Astrocyte (in vitro differentiated cells and primary cell): ENCODE data around the gene KRTAP5-8. TPM values are rescaled to one million over a fixed set of nuclear protein-coding genes. Genes with fewer than 3 reads are reported as not detected.
A peak's percentile ranks its signal among the peaks of the same experiment; 100 is the strongest.

Experiments used
- DNase-seq: peaks from one replicate; pipeline ENCODE4 v3.0.0-alpha.2; 2010; ENCODE audit warnings: low read depth
- FAIRE-seq: peaks from 2 replicates; lab custom pipeline; 2011; peaks lifted over from hg19 to GRCh38; lab: Jason Lieb, UNC
- H2AFZ ChIP-seq: 2 replicates; pipeline ENCODE4 v1.6.0; 2012; ENCODE audit warnings: low read depth, low read length, inconsistent platforms
- H3K27ac ChIP-seq: 2 replicates; pipeline ENCODE4 v1.5.1; 2011; ENCODE audit warnings: low read depth, low read length, inconsistent platforms
- H3K27me3 ChIP-seq: 2 replicates; pipeline ENCODE4 v1.6.0; 2011; ENCODE audit warnings: low read length, inconsistent platforms; ENCODE audit not compliant: insufficient read depth
- H3K36me3 ChIP-seq: 2 replicates; pipeline ENCODE4 v1.5.1; 2011; ENCODE audit warnings: low read length, inconsistent platforms; ENCODE audit not compliant: insufficient read depth
- H3K4me1 ChIP-seq: 2 replicates; pipeline ENCODE4 v1.5.1; 2011; ENCODE audit warnings: low read length, inconsistent platforms; ENCODE audit not compliant: insufficient read depth
- H3K4me2 ChIP-seq: 2 replicates; pipeline ENCODE4 v1.6.0; 2012; ENCODE audit warnings: low read length, inconsistent platforms
- H3K4me3 ChIP-seq: 2 replicates; pipeline ENCODE4 v1.5.1; 2011; ENCODE audit warnings: low read depth, mild to moderate bottlenecking, low read length, inconsistent platforms; ENCODE audit not compliant: insufficient read depth
- H3K79me2 ChIP-seq: 2 replicates; pipeline ENCODE4 v1.6.0; 2012; ENCODE audit warnings: mild to moderate bottlenecking, low read length, inconsistent platforms; ENCODE audit not compliant: insufficient read depth
- H3K9ac ChIP-seq: 2 replicates; pipeline ENCODE4 v1.6.0; 2012; ENCODE audit warnings: mild to moderate bottlenecking, low read length, inconsistent platforms
- H3K9me3 ChIP-seq: 2 replicates; pipeline ENCODE4 v1.5.1; 2012; ENCODE audit warnings: low read depth, mild to moderate bottlenecking, low read length, inconsistent platforms; ENCODE audit not compliant: insufficient read depth
- H4K20me1 ChIP-seq: 2 replicates; pipeline ENCODE4 v1.6.0; 2012; ENCODE audit warnings: low read length, inconsistent platforms; ENCODE audit not compliant: insufficient read depth
- H3K27ac Mint-ChIP-seq: one replicate; pipeline ENCODE4 v1.8.0; 2021; ENCODE audit warnings: mild to moderate bottlenecking, mixed read lengths; ENCODE audit not compliant: unreplicated experiment
- H3K27me3 Mint-ChIP-seq: one replicate; pipeline ENCODE4 v1.8.0; 2021; ENCODE audit warnings: low read depth, mixed read lengths; ENCODE audit not compliant: unreplicated experiment
- H3K36me3 Mint-ChIP-seq: one replicate; pipeline ENCODE4 v1.8.0; 2021; ENCODE audit warnings: low read depth, mixed read lengths; ENCODE audit not compliant: unreplicated experiment
- H3K4me1 Mint-ChIP-seq: one replicate; pipeline ENCODE4 v1.8.0; 2021; ENCODE audit warnings: low read depth, mixed read lengths; ENCODE audit not compliant: unreplicated experiment
- H3K4me3 Mint-ChIP-seq: one replicate; pipeline ENCODE4 v1.8.0; 2021; ENCODE audit warnings: mild to moderate bottlenecking, moderate library complexity, mixed read lengths; ENCODE audit not compliant: unreplicated experiment
- H3K9me3 Mint-ChIP-seq: one replicate; pipeline ENCODE4 v1.8.0; 2021; ENCODE audit warnings: mild to moderate bottlenecking, mixed read lengths; ENCODE audit not compliant: unreplicated experiment
- CTCF ChIP-seq: IDR thresholded peaks from 2 replicates; pipeline ENCODE4 v1.5.1; 2011; ENCODE audit warnings: low read depth, mild to moderate bottlenecking, inconsistent platforms, low read length, moderate library complexity; ENCODE audit not compliant: insufficient read depth
- EZH2 ChIP-seq: IDR thresholded peaks from 2 replicates; pipeline ENCODE4 v1.6.1; 2012; ENCODE audit warnings: mild to moderate bottlenecking, low read length, inconsistent platforms; ENCODE audit not compliant: insufficient read depth
- total RNA-seq: library from RNA; stranded (reverse); gene quantifications from 2 replicates; pipeline ENCODE4 v1.2.1, GENCODE V29; 2021

Gene KRTAP5-8
- total RNA-seq, 1 donor from 2014 or later = not detected

- H3K4me3 ChIP-seq = no peak overlapping the region
- no peaks in the 10 kb centered on the region for H3K27me3 Mint-ChIP-seq
- peaks cover 47% of the 10 kb centered on the region for H3K36me3 Mint-ChIP-seq
Measured at GRCh38 chr11:71498091-71498490, 39.7 kb upstream of the KRTAP5-8 start.

GRCh38 chr11:71499125-71499524 lies 38.7 kb upstream of the KRTAP5-8 start:
- FAIRE-seq (no peak), DNase-seq (peak; percentile 37)
- Histone ChIP-seq H3K27me3 (no peaks in the 10 kb centered on the region), H3K79me2 (no peaks in the 10 kb centered on the region), H4K20me1 (no peaks in the 10 kb centered on the region), H3K36me3 (peaks cover 15% of the 10 kb centered on the region), H3K4me3 (no peak overlapping the region), H3K9ac (no peak overlapping the region), H3K27ac (peak overlapping the region; percentile 11), H3K9me3 (no peaks in the 10 kb centered on the region), H3K4me2 (no peak overlapping the region), H3K4me1 (no peaks in the 10 kb centered on the region), H2AFZ (no peak overlapping the region)
- Mint-ChIP-seq H3K27me3 (no peaks in the 10 kb centered on the region), H3K4me1 (no peaks in the 10 kb centered on the region), H3K4me3 (no peak overlapping the region), H3K27ac (no peak overlapping the region), H3K36me3 (peaks cover 45% of the 10 kb centered on the region), H3K9me3 (peaks cover 2% of the 10 kb centered on the region)
- TF ChIP-seq CTCF = no peak
- TF ChIP-seq EZH2 = no peak

More at GRCh38 chr11:71498091-71498490, 39.7 kb upstream of the KRTAP5-8 start:
- DNase-seq = no peak
- TF ChIP-seq CTCF = no peak
- TF ChIP-seq EZH2 = no peak
- no peak for FAIRE-seq
- H3K4me1 ChIP-seq = no peaks in the 10 kb centered on the region
- Mint-ChIP-seq H3K27ac (no peak overlapping the region), H3K9me3 (peaks cover 2% of the 10 kb centered on the region), H3K4me1 (no peaks in the 10 kb centered on the region), H3K4me3 (no peak overlapping the region)
- no peak overlapping the region for H3K4me2 ChIP-seq
- no peak overlapping the region for H3K27ac ChIP-seq
- no peak overlapping the region for H3K9ac ChIP-seq
- peaks cover 15% of the 10 kb centered on the region for H3K36me3 ChIP-seq
- H3K9me3 ChIP-seq = no peaks in the 10 kb centered on the region
- H3K27me3 ChIP-seq = no peaks in the 10 kb centered on the region
- H4K20me1 ChIP-seq = no peaks in the 10 kb centered on the region
- H3K79me2 ChIP-seq = no peaks in the 10 kb centered on the region
- no peak overlapping the region for H2AFZ ChIP-seq

- no peak for TF ChIP-seq CTCF
- no peak for TF ChIP-seq EZH2
- H3K27ac Mint-ChIP-seq = no peak overlapping the region
- Histone ChIP-seq H3K27ac (peak overlapping the region; percentile 11), H4K20me1 (no peaks in the 10 kb centered on the region), H3K4me2 (no peak overlapping the region), H2AFZ (no peak overlapping the region), H3K79me2 (no peaks in the 10 kb centered on the region), H3K4me3 (no peak overlapping the region), H3K9ac (no peak overlapping the region), H3K36me3 (peaks cover 15% of the 10 kb centered on the region), H3K9me3 (no peaks in the 10 kb centered on the region), H3K4me1 (no peaks in the 10 kb centered on the region), H3K27me3 (no peaks in the 10 kb centered on the region)
- H3K4me1 Mint-ChIP-seq = peaks cover 1% of the 10 kb centered on the region
- H3K4me3 Mint-ChIP-seq = no peak overlapping the region
- peaks cover 2% of the 10 kb centered on the region for H3K9me3 Mint-ChIP-seq
- no peak for FAIRE-seq
- no peaks in the 10 kb centered on the region for H3K27me3 Mint-ChIP-seq
- H3K36me3 Mint-ChIP-seq = peaks cover 43% of the 10 kb centered on the region
- DNase-seq = no peak
Measured at GRCh38 chr11:71499546-71499945, 38.3 kb upstream of the KRTAP5-8 start.
